Thyroid gland (tissue), 4 donors: ENCODE results near the gene ARHGAP15.

Source experiments
- POLR2A ChIP-seq, 2 donors: fragments of 450-650 bp; IDR thresholded peaks; one replicate each; pipeline ENCODE4 v1.6.1; 2017; ENCODE audit warnings: antibody characterized with exemption in 2 of 2, mild to moderate bottlenecking in 2 of 2, moderate library complexity in 1 of 2
- TF ChIP-seq, protein P1 (sequence below), 6 experiments: fragments of 200-600 bp in 3 of 6; fragments of 450-650 bp in 3 of 6; sonication (generic) in 3 of 6; IDR thresholded peaks; one replicate each; pipeline ENCODE4 v1.5.1; 2016 to 2019; ENCODE audit warnings: antibody characterized with exemption in 6 of 6, mild to moderate bottlenecking in 2 of 6, inconsistent platforms in 1 of 6, moderate library complexity in 1 of 6

GRCh38 chr2:143730155-143730952 lies 601.1 kb downstream of the ARHGAP15 start:
- TF ChIP-seq POLR2A (IDR thresholded peaks at IDR 0.05), result no peak
- TF ChIP-seq, protein P1, sequence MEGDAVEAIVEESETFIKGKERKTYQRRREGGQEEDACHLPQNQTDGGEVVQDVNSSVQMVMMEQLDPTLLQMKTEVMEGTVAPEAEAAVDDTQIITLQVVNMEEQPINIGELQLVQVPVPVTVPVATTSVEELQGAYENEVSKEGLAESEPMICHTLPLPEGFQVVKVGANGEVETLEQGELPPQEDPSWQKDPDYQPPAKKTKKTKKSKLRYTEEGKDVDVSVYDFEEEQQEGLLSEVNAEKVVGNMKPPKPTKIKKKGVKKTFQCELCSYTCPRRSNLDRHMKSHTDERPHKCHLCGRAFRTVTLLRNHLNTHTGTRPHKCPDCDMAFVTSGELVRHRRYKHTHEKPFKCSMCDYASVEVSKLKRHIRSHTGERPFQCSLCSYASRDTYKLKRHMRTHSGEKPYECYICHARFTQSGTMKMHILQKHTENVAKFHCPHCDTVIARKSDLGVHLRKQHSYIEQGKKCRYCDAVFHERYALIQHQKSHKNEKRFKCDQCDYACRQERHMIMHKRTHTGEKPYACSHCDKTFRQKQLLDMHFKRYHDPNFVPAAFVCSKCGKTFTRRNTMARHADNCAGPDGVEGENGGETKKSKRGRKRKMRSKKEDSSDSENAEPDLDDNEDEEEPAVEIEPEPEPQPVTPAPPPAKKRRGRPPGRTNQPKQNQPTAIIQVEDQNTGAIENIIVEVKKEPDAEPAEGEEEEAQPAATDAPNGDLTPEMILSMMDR (IDR thresholded peaks at IDR 0.05), result no peak
